Thoracic aorta (tissue), 2 donors: Measurements from ENCODE around the gene SPINK8. TPM values are rescaled to one million over a fixed set of nuclear protein-coding genes. Genes with fewer than 3 reads are reported as not detected.

Source experiments
- ATAC-seq: fragments of 150-250 bp; one replicate; pipeline ENCODE4 v1.8.0; 2017; ENCODE audit warnings: low read depth; ENCODE audit not compliant: insufficient number of reproducible peaks, low FRiP score
- DNase-seq: peaks from one replicate; pipeline ENCODE4 v3.0.0-alpha.2; 2020; ENCODE audit warnings: low spot score
- H3K27ac ChIP-seq, 2 donors: fragments of 200-600 bp; sonication (generic); 1 replicate in 1 of 2; 2 replicates in 1 of 2; pipeline ENCODE4 v1.5.1; 2016; ENCODE audit warnings: mild to moderate bottlenecking in 2 of 2, moderate library complexity in 2 of 2
- H3K27me3 ChIP-seq: fragments of 200-600 bp; sonication (generic); replicated peaks from 2 replicates; pipeline ENCODE4 v1.6.0; 2016; ENCODE audit warnings: mild to moderate bottlenecking; ENCODE audit not compliant: insufficient read depth
- H3K36me3 ChIP-seq: fragments of 200-600 bp; sonication (generic); one replicate; pipeline ENCODE4 v1.5.1; 2016
- H3K4me1 ChIP-seq, 2 donors: fragments of 200-600 bp; sonication (generic); 1 replicate in 1 of 2; 2 replicates in 1 of 2; pipeline versions ENCODE4 v1.5.1 to v1.6.0; 2016; ENCODE audit warnings: low read depth in 2 of 2, mild to moderate bottlenecking in 1 of 2; ENCODE audit not compliant: control insufficient read depth in 1 of 2
- H3K4me3 ChIP-seq: fragments of 200-600 bp; sonication (generic); 2 replicates; pipeline ENCODE4 v1.5.1; 2016; ENCODE audit warnings: mild to moderate bottlenecking
- H3K9me3 ChIP-seq: fragments of 200-600 bp; sonication (generic); 2 replicates; pipeline ENCODE4 v1.5.1; 2016
- CTCF ChIP-seq: fragments of 200-600 bp; sonication (generic); IDR thresholded peaks from one replicate; pipeline ENCODE4 v1.5.1; 2019; ENCODE audit warnings: antibody characterized with exemption
- total RNA-seq, 2 donors: library from RNA; depleted of rRNA; stranded (reverse); fragments of >200 nt; gene quantifications; one replicate each; pipeline versions ENCODE4 v1.1.0 to v1.2.3, GENCODE V29; 2016

Gene SPINK8
- total RNA-seq, 2 donors from 2014 or later: not detected

GRCh38 chr3:48318713-48319468 lies 14.6 kb downstream of the SPINK8 start:
- DNase-seq: no peak
- TF ChIP-seq CTCF: no peak
- peaks cover 18% of the 10 kb centered on the region for H3K9me3 ChIP-seq
- H3K4me1 ChIP-seq: no peaks in the 10 kb centered on the region
- H3K27ac ChIP-seq: no peak overlapping the region
- H3K27me3 ChIP-seq: no peaks in the 10 kb centered on the region
- no peaks in the 10 kb centered on the region for H3K36me3 ChIP-seq
- no peak for ATAC-seq
- no peak overlapping the region for H3K4me3 ChIP-seq

GRCh38 chr3:48314542-48314941 lies 18.9 kb downstream of the SPINK8 start:
- no peak overlapping the region for H3K27ac ChIP-seq
- H3K27me3 ChIP-seq: no peaks in the 10 kb centered on the region
- H3K4me3 ChIP-seq: no peak overlapping the region
- no peak for TF ChIP-seq CTCF
- no peak for DNase-seq
- peaks cover 15% of the 10 kb centered on the region for H3K9me3 ChIP-seq
- no peaks in the 10 kb centered on the region for H3K4me1 ChIP-seq
- H3K36me3 ChIP-seq: no peaks in the 10 kb centered on the region
- ATAC-seq: no peak

GRCh38 chr3:48306860-48307530 lies 26.5 kb downstream of the SPINK8 start:
- DNase-seq: no peak
- H3K4me1 ChIP-seq: peaks cover 0 to 4% of the 10 kb centered on the region in 2 donors
- H3K36me3 ChIP-seq: no peaks in the 10 kb centered on the region
- H3K9me3 ChIP-seq: no peaks in the 10 kb centered on the region
- H3K27ac ChIP-seq: no peak overlapping the region
- no peaks in the 10 kb centered on the region for H3K27me3 ChIP-seq
- no peak for TF ChIP-seq CTCF
- H3K4me3 ChIP-seq: no peak overlapping the region
- no peak for ATAC-seq

- no peak for ATAC-seq
- TF ChIP-seq CTCF: no peak
- H3K4me1 ChIP-seq: peaks cover 0 to 7% of the 10 kb centered on the region in 2 donors
- no peaks in the 10 kb centered on the region for H3K9me3 ChIP-seq
- H3K4me3 ChIP-seq: no peak overlapping the region
- DNase-seq: no peak
- H3K27me3 ChIP-seq: no peaks in the 10 kb centered on the region
- no peak overlapping the region for H3K27ac ChIP-seq
- no peaks in the 10 kb centered on the region for H3K36me3 ChIP-seq
Observed at GRCh38 chr3:48306290-48306689, 27.2 kb downstream of the SPINK8 start.

- Histone ChIP-seq H3K9me3 (no peaks in the 10 kb centered on the region), H3K27me3 (no peaks in the 10 kb centered on the region), H3K4me1 (peaks cover 2 to 11% of the 10 kb centered on the region in 2 donors), H3K27ac (no peak overlapping the region), H3K36me3 (no peaks in the 10 kb centered on the region), H3K4me3 (no peak overlapping the region)
- no peak for TF ChIP-seq CTCF
- DNase-seq (no peak), ATAC-seq (no peak)
Observed at GRCh38 chr3:48305396-48305795, 28.1 kb downstream of the SPINK8 start.
